ENCODE results near the gene HPN.
A peak's percentile ranks its signal among the peaks of the same experiment; 100 is the strongest.

Gene HPN

DNA sequence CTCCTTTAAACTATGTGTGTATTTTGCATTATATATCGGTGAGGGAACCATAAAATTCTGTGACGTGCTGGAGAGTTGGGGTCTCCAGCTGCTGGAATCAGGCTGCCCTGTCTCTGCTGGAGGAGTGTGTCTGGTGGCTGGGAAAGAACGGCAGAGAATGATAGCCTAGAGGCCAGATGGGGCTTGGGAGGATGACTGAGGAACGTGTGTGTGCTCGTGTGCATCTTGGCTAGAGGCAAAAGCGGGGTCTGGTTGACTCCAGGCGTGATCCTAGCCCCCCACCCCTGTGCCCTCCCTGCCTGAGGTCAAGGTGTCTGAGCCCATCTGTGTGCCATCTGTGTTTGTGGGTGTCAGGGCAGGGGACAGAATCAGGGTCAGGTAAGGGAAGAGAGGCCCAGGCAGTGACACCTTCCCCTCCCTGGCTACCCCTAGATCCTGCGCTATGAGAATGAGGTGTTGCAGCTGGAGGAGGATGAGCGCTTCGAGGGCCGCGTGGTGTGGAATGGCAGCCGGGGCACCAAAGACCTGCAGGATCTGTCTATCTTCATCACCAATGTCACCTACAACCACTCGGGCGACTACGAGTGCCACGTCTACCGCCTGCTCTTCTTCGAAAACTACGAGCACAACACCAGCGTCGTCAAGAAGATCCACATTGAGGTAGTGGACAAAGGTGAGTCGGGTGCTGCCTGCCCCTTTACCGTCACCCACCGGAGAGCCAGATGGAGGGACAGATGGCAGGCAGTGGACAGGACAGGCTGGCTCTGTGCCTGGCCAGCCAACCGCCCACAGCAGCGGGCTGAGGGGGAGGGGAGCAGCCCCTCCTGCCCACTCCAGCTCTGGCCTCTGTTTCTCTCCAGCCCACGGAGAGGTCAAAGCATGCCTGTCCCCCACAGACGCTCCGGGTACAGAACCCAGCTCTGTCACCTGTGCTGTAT, 8.2 kb upstream of the HPN start:
- no peak overlapping the region for H3K9ac ChIP-seq (ENCODE audit: low read length)
- H3K36me3 ChIP-seq (ENCODE audit: control insufficient read depth, insufficient read depth, low read length) = no peaks in the 10 kb centered on the region
- H3K4me1 ChIP-seq (ENCODE audit: control insufficient read depth, insufficient read depth, low read length) = peaks cover 4% of the 10 kb centered on the region
- H3K4me3 ChIP-seq (ENCODE audit: low read length) = no peak overlapping the region
- H3K27me3 ChIP-seq (ENCODE audit: control insufficient read depth, insufficient read depth, low read length) = no peaks in the 10 kb centered on the region
- H3K27ac ChIP-seq (ENCODE audit: low read depth, low read length) = no peak overlapping the region

DNA sequence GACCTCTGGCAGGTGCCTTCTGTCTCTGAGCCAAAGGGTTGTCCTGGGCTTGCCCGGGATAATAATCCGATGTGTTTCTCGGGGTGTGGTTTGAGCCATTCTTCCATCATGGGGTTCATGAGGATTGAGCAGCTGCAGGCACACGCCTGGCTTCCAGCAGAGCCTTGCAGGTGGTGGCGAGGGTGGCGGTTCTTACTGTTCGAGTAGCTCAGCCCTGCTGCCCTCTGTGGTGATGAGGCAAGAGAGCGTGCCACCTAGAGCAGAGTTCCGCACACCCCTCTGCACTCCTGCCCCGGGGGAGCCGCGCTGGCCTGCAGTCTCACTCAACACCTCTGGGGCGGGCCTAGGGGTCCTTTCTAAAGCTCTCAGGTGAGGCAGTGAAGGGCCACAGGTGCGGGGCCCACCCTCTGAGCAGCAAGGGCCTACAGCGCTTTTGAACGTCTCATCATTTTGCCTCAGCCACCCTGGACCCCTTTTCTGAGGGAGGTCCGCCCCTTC, 7.5 kb upstream of the HPN start:
- Histone ChIP-seq H3K4me3 (ENCODE audit: low read length) (no peak overlapping the region), H3K4me1 (ENCODE audit: control insufficient read depth, insufficient read depth, low read length) (peaks cover 4% of the 10 kb centered on the region), H3K36me3 (ENCODE audit: control insufficient read depth, insufficient read depth, low read length) (no peaks in the 10 kb centered on the region), H3K27me3 (ENCODE audit: control insufficient read depth, insufficient read depth, low read length) (no peaks in the 10 kb centered on the region), H3K9ac (ENCODE audit: low read length) (no peak overlapping the region), H3K27ac (ENCODE audit: low read depth, low read length) (no peak overlapping the region)

DNA sequence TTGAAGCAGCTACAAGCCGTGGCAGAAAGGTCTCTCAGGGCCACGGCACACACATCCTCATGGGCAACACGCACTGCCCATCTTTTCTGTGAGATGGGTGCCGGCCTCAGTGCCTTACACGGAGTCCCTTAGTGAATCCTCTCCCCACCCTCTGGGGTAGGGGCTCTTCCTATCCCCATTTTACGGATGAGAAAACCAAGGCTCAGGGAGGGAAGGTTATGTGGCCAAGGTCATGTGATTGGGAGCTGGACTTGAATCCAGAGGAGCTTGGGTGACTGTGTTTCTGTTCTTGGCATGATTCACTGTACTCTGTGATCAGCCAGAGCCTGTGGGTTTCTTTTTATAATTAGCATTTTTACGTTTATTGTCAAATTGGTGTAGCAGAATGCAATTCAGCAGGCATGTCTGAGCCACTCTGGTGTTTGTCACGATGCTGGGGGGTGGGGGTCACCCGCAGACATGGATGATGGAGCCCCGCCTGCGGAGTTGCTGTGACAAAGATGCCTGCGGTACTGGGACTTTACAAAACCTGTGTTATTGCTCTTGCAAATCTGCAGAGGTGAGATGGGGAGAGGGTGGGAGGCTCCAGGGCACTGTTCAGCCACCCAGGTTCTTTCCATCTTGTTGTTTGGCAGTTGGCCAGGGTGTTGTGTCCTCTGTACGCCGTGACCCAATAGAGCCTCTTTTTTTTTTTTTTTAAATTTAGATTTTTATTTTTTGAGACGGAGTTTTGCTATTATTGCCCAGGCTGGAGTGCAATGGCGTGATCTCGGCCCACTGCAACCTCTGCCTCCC, 6.7 kb upstream of the HPN start:
- Histone ChIP-seq H3K36me3 (ENCODE audit: control insufficient read depth, insufficient read depth, low read length) (no peaks in the 10 kb centered on the region), H3K4me3 (ENCODE audit: low read length) (no peak overlapping the region), H3K27ac (ENCODE audit: low read depth, low read length) (no peak overlapping the region), H3K4me1 (ENCODE audit: control insufficient read depth, insufficient read depth, low read length) (peaks cover 3% of the 10 kb centered on the region), H3K27me3 (ENCODE audit: control insufficient read depth, insufficient read depth, low read length) (no peaks in the 10 kb centered on the region), H3K9ac (ENCODE audit: low read length) (no peak overlapping the region)

DNA sequence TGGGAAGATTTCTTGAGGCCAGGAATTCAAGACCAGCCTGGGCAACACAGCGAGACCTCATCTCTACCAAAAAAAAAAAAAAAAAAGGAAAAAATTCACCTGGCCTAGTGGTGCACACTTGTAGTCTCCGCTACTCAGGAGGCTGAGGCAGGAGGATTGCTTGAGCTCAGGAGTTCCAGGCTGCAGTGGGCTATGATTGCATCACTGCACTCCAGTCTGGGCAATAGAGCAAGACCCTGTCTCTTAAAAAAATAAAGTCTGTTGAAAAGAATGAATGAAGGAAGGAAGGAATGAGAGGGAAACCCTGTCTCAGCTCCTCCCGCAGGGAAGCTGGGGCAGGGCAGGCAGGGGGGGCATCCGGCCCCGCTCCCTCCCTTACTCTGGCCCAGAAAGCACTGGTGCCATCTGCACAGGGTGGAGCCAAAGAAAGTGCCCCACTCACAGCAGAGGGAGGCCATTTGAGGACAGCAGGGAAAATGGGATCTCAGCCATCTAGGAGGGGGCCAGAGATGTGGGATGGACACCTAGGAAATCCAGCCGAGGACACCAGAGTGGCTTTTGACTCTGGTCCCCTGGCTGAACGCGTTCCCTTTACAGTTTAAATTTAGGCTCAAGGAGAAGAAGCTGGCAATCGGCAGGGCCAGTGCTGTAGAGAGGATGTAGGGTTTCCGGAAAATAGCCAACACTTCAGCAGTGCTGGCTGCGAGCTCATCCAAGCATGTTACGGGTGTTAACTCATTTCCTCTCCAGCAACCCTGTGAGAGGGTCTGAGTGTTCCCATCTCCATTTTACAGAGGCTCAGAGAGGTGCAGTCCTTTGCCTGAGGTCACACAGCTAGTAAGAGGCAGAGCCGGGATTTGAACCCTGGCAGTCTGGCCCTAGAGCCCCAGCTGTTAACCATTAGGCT, 3.6 kb upstream of the HPN start:
- Histone ChIP-seq H3K4me3 (ENCODE audit: low read length) (no peak overlapping the region), H3K27ac (ENCODE audit: low read depth, low read length) (no peak overlapping the region), H3K4me1 (ENCODE audit: control insufficient read depth, insufficient read depth, low read length) (peaks cover 3% of the 10 kb centered on the region), H3K27me3 (ENCODE audit: control insufficient read depth, insufficient read depth, low read length) (peaks cover 4% of the 10 kb centered on the region), H3K36me3 (ENCODE audit: control insufficient read depth, insufficient read depth, low read length) (no peaks in the 10 kb centered on the region), H3K9ac (ENCODE audit: low read length) (no peak overlapping the region)

DNA sequence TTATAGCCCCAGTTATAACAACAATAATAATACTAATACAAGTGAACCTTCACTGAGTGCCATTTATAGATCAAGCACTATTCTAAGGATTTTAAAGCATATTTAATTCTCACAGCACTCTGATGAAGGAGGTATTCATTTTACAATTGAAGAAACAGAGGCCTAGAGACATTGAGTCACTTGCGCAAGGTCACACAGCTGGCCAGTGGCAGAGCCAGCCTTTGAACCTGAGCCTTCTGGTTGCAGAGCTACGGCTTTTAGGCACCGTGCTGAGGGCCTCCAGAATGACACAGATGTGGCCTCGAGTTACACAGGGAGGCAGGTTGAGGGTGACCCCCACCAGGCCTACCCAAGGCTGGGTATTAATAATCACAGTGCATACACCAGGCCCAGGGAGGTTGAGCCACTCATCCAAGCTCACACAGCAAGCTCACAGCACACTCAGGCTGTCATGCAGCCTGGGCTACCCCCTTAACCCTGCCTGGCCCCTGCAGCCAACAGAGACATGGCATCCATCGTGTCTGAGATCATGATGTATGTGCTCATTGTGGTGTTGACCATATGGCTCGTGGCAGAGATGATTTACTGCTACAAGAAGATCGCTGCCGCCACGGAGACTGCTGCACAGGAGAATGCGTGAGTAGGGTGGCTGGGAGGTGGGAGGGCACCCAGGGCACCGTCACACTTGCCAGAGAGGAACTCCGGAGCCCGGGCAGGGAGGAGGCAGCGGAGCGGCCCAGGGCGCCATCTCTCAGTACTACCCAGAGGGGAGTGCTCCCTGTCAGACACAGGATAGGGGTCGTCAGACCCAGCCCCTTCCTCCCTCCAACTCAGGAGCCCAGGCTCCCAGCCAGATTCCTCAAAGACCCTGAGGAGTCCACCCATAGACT, 2.7 kb upstream of the HPN start:
- H3K27me3 ChIP-seq (ENCODE audit: control insufficient read depth, insufficient read depth, low read length) = peaks cover 4% of the 10 kb centered on the region
- H3K36me3 ChIP-seq (ENCODE audit: control insufficient read depth, insufficient read depth, low read length) = no peaks in the 10 kb centered on the region
- H3K4me3 ChIP-seq (ENCODE audit: low read length) = no peak overlapping the region
- peaks cover 3% of the 10 kb centered on the region for H3K4me1 ChIP-seq (ENCODE audit: control insufficient read depth, insufficient read depth, low read length)
- no peak overlapping the region for H3K27ac ChIP-seq (ENCODE audit: low read depth, low read length)
- no peak overlapping the region for H3K9ac ChIP-seq (ENCODE audit: low read length)

DNA sequence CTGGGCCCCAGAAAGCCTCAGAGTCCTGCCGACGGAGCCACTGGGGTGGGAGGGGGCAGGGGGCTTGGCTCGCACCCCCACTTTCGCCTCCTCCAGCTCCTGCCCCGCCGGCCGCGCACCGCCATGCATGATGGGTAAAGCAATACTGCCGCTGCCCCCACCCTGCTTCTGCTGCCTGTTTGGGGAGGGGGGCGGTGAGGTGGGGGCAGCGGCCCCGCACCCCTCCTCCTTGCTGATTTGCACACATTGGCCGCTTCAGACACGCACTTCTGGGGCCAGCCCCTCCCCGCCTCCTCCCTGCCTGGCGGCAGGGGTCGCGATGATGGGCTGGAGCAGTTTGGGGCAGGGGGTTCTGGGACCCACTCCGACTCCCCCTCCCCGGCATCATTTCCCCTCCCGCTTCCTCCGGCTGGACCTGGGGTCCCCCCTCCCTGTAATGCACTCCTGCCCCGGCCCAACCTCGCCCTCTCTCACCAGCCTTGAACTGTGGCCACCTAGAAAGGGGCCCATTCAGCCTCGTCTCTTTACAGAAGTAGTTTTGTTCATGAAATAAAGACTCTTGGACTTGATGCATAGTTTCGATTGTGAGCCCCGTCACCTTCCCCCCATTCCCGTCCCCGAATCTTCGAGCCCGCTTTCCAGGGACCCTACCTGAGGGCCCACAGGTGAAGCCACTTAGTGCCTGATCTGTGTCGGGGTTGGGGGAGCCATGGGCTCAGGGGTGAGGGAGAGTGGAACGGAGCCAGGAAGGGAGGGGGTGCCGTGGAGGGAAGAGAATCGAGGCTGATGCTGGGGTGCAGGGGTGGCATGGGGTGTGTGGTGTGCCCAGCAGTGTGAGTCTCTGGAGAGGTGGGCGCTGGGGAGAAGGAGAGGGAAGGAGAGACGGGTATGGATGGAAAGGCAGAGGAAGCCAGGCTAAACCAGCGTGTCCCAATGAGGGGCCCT, 1.4 kb upstream of the HPN start:
- H3K4me3 ChIP-seq (ENCODE audit: low read length) = peak overlapping the region; percentile 14
- H3K4me1 ChIP-seq (ENCODE audit: control insufficient read depth, insufficient read depth, low read length) = peaks cover 3% of the 10 kb centered on the region
- H3K27me3 ChIP-seq (ENCODE audit: control insufficient read depth, insufficient read depth, low read length) = peaks cover 8% of the 10 kb centered on the region
- no peak overlapping the region for H3K9ac ChIP-seq (ENCODE audit: low read length)
- H3K36me3 ChIP-seq (ENCODE audit: control insufficient read depth, insufficient read depth, low read length) = no peaks in the 10 kb centered on the region
- H3K27ac ChIP-seq (ENCODE audit: low read depth, low read length) = no peak overlapping the region

DNA sequence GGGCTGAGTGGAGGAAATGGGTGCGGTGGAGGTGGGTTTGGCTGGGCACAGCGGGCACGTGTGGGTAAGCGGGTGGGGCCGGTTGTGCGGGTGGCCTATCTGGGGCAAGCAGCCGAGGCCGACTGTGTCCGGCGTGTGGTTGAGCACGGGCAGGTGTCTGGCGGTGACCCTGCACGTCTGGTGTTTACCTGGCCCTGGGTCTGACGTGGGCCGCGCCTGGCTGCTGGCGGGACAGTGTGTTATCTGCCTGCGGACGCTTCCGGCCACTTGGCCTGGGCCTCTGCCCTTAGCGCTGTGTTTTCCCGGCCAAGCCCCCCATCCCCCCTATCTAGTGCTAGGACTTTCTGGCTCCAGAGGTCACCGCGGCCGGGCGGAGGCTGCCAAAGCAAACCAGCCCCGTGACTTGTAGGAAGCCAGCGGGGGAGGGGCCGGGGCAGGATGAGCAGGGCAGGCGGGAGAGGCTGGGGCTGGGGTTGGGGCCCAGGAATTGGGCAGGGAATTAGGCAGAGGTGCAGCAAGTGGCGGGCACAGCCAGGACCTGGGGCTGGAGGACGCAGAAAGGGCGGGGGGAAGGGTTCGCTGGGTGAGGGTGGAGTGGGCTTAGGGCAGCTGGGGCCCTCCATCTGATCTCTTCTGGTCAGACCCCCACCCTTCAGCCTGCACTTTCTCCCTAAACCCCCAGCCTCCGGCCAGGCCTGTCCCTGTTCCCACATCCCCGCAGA, 534 bp upstream of the HPN start:
- no peaks in the 10 kb centered on the region for H3K36me3 ChIP-seq (ENCODE audit: control insufficient read depth, insufficient read depth, low read length)
- peak overlapping the region; percentile 14 for H3K4me3 ChIP-seq (ENCODE audit: low read length)
- H3K27me3 ChIP-seq (ENCODE audit: control insufficient read depth, insufficient read depth, low read length) = peaks cover 8% of the 10 kb centered on the region
- H3K4me1 ChIP-seq (ENCODE audit: control insufficient read depth, insufficient read depth, low read length) = peaks cover 3% of the 10 kb centered on the region
- H3K9ac ChIP-seq (ENCODE audit: low read length) = no peak overlapping the region
- H3K27ac ChIP-seq (ENCODE audit: low read depth, low read length) = no peak overlapping the region

DNA sequence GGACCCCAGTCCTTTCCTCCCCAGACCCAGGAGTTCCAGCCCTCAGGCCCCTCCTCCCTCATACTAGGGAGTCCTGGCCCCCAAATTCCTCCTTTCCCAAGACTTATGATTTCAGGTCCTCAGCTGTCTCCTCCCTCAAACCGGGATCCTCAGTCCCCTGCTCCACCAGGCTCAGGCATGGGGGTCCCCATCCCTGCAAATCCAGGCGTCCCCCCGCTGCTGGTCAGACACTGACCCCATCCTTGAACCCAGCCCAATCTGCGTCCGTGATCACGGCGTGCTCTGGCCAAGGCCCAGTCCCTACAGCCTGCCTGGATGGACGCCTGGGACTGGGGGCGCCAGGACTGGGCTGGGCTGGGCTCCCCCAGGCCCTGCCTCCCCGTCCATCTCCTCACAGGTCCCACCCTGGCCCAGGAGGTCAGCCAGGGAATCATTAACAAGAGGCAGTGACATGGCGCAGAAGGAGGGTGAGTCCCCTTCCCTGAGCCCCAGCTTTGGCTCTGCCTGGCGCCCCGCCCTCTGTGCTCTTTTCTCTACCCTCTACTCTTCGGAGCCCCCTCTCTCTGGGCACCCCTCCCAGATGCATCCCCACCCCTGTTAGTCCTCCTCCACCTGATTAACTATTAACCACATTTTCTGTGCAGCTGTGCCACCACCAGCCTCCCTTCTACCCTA, 672 bp downstream of the HPN start:
- peaks cover 3% of the 10 kb centered on the region for H3K4me1 ChIP-seq (ENCODE audit: control insufficient read depth, insufficient read depth, low read length)
- no peak overlapping the region for H3K4me3 ChIP-seq (ENCODE audit: low read length)
- H3K27ac ChIP-seq (ENCODE audit: low read depth, low read length) = no peak overlapping the region

DNA sequence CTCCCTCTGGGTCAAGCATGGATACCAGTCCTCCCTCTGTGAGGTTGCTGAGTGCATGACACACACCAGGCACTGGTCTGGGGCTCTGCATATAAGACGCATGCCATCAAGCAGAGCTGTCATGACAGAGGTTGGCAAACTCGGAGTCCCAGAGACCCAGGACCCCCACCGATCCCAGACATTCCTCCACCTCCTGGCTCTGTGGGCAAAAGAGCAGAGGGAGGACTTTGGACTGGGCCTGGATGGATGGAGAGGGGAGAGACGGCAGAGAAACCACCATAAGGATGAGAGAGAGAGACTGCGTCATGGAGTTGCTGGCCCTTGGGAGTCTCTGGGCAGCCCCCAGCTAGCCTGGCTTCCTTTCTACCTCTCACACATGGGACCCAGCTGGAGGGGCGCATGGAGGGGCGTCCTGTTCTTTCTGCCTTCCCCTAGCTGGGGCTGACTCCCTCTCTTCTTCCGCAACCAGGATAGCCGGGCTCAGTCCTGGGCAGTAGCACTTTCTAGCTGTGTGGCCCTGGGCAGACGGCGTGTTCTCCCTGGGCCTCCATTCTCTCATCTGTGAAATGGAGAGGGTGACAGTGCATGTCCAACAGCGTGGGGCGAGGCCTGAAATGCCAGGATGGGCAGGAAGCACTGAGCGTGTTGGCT, 1.6 kb downstream of the HPN start:
- H3K27ac ChIP-seq (ENCODE audit: low read depth, low read length) = no peak overlapping the region
- H3K9ac ChIP-seq (ENCODE audit: low read length) = no peak overlapping the region
- H3K4me1 ChIP-seq (ENCODE audit: control insufficient read depth, insufficient read depth, low read length) = peaks cover 3% of the 10 kb centered on the region
- H3K36me3 ChIP-seq (ENCODE audit: control insufficient read depth, insufficient read depth, low read length) = no peaks in the 10 kb centered on the region
- H3K27me3 ChIP-seq (ENCODE audit: control insufficient read depth, insufficient read depth, low read length) = peaks cover 8% of the 10 kb centered on the region
- no peak overlapping the region for H3K4me3 ChIP-seq (ENCODE audit: low read length)

More for the DNA sequence above, 672 bp downstream of the HPN start:
- Histone ChIP-seq H3K36me3 (ENCODE audit: control insufficient read depth, insufficient read depth, low read length) (no peaks in the 10 kb centered on the region), H3K9ac (ENCODE audit: low read length) (no peak overlapping the region), H3K27me3 (ENCODE audit: control insufficient read depth, insufficient read depth, low read length) (peaks cover 8% of the 10 kb centered on the region)
